HCT116 (cell line): ENCODE results near the gene SLC9C2. TPM values are rescaled to one million over a fixed set of nuclear protein-coding genes. Genes with fewer than 3 reads are reported as not detected.
"Not testable (repeated sequence)": the region's sequence is repeated elsewhere in the genome, so short reads cannot be mapped to it uniquely, and the experiment has no call there.

Experiments used
- ATAC-seq: fragments of 200-7000 bp; cut with Tn5 transposase; 2 replicates; pipeline ENCODE4 v1.9.1; 2020; ENCODE audit warnings: mild to moderate bottlenecking, moderate library complexity
- BruUV-seq: library from RNA; stranded (reverse); fragments of 400-500 nt; replicated peaks from 2 replicates; lab custom pipeline; 2021; lab: Mats Ljungman, UMichigan
- CTCF ChIA-PET: fragments of 300-600 bp; sonication (Branson Sonifier 250); formaldehyde crosslinking; loops from one replicate; lab custom pipeline; 2021; ENCODE audit warnings: antibody characterized with exemption; lab: Charles Lee
- POLR2A ChIA-PET: fragments of 300-600, 350-600 bp; sonication (Branson Sonifier 250); formaldehyde crosslinking; loops from one replicate; lab custom pipeline; 2021; ENCODE audit warnings: antibody characterized with exemption; lab: Charles Lee
- RAD21 ChIA-PET, 2 experiments: fragments of 300-600 bp; sonication (Branson Sonifier 250); formaldehyde crosslinking; loops; one replicate each; lab custom pipeline; 2023; ENCODE audit warnings: low total read pairs in 2 of 2; ENCODE audit not compliant: uncharacterized antibody in 2 of 2, unreplicated experiment in 2 of 2, low non-redundant PET in 1 of 2; lab: Charles Lee
- DNase-seq: peaks from one replicate; pipeline ENCODE4 v3.0.0-alpha.2; 2010; ENCODE audit warnings: low read depth, low spot score
- H2AFZ ChIP-seq: fragments of 200-600 bp; shearing (Covaris generic), sonication (generic); 2 replicates; pipeline ENCODE4 v1.6.1; 2017; ENCODE audit warnings: low read depth, mixed run types, mixed read lengths, antibody characterized with exemption, low read length; ENCODE audit not compliant: poor library complexity, severe bottlenecking
- H3K27ac ChIP-seq: 2 replicates; pipeline ENCODE4 v1.5.1; 2012; ENCODE audit warnings: low read depth, low read length
- H3K27me3 ChIP-seq: fragments of 200-600 bp; sonication (generic); 2 replicates; pipeline ENCODE4 v1.6.1; 2016; ENCODE audit warnings: mixed run types, low read length, mixed read lengths; ENCODE audit not compliant: insufficient read depth
- H3K36me3 ChIP-seq, 2 experiments: fragments of 200-500 bp in 1 of 2; fragments of 200-600 bp in 1 of 2; sonication (Bioruptor generic) in 1 of 2; sonication (generic) in 1 of 2; 2 replicates each; pipeline versions ENCODE4 v1.5.1 to v1.6.1; 2014 to 2016; ENCODE audit warnings: low read length in 2 of 2, inconsistent platforms in 1 of 2, mixed read lengths in 1 of 2, mixed run types in 1 of 2; ENCODE audit not compliant: insufficient read depth in 2 of 2, control insufficient read depth in 1 of 2
- H3K4me1 ChIP-seq, 2 experiments: fragments of 200-600 bp in 1 of 2; sonication (generic) in 1 of 2; 2 replicates each; pipeline versions ENCODE4 v1.5.1 to v1.6.1; 2012 to 2017; ENCODE audit warnings: low read length in 2 of 2, inconsistent platforms in 1 of 2, mild to moderate bottlenecking in 1 of 2, mixed read lengths in 1 of 2, mixed run types in 1 of 2, moderate library complexity in 1 of 2; ENCODE audit not compliant: insufficient read depth in 2 of 2, control insufficient read depth in 1 of 2
- H3K4me2 ChIP-seq: fragments of 200-600 bp; sonication (generic); 2 replicates; pipeline ENCODE4 v1.6.1; 2017; ENCODE audit warnings: mixed run types, low read length, mixed read lengths
- H3K4me3 ChIP-seq, 2 experiments: fragments of 200-600 bp in 1 of 2; sonication (generic) in 1 of 2; replicated peaks in 1 of 2; 2 replicates each; pipeline ENCODE4 v1.5.1; 2011 to 2016; ENCODE audit warnings: low read length in 2 of 2, control low read depth in 1 of 2, low read depth in 1 of 2, mild to moderate bottlenecking in 1 of 2, mixed read lengths in 1 of 2, mixed run types in 1 of 2
- H3K79me2 ChIP-seq: fragments of 200-600 bp; sonication (generic); 2 replicates; pipeline ENCODE4 v1.6.1; 2017; ENCODE audit warnings: mild to moderate bottlenecking, mixed run types, low read length, moderate library complexity, mixed read lengths; ENCODE audit not compliant: insufficient read depth
- H3K9ac ChIP-seq: fragments of 200-600 bp; sonication (generic); 2 replicates; pipeline ENCODE4 v1.6.1; 2016; ENCODE audit warnings: low read length, mixed read lengths
- H3K9me2 ChIP-seq: fragments of 200-600 bp; sonication (generic), shearing (Covaris generic); 2 replicates; pipeline ENCODE4 v1.6.1; 2017; ENCODE audit warnings: mixed run types, mild to moderate bottlenecking, moderate library complexity; ENCODE audit not compliant: insufficient read depth
- H3K9me3 ChIP-seq, 2 experiments: fragments of 200-500 bp in 1 of 2; fragments of 200-600 bp in 1 of 2; sonication (Bioruptor generic) in 1 of 2; sonication (generic) in 1 of 2; 2 replicates each; pipeline ENCODE4 v1.6.1; 2014 to 2017; ENCODE audit warnings: low read length in 2 of 2, mixed read lengths in 2 of 2, inconsistent platforms in 1 of 2, low read depth in 1 of 2, mild to moderate bottlenecking in 1 of 2, mixed run types in 1 of 2, moderate library complexity in 1 of 2; ENCODE audit not compliant: control insufficient read depth in 1 of 2, insufficient read depth in 1 of 2
- H4K20me1 ChIP-seq: fragments of 200-600 bp; sonication (generic), shearing (Covaris generic); 2 replicates; pipeline ENCODE4 v1.6.1; 2017; ENCODE audit warnings: mixed run types, mild to moderate bottlenecking, moderate library complexity; ENCODE audit not compliant: insufficient read depth
- CBX3 ChIP-seq: IDR thresholded peaks from 2 replicates; pipeline ENCODE4 v1.6.1; 2012; ENCODE audit warnings: low read depth
- CEBPB ChIP-seq: IDR thresholded peaks from 2 replicates; pipeline ENCODE4 v1.6.1; 2012; ENCODE audit warnings: low read depth
- EGR1 ChIP-seq: IDR thresholded peaks from 2 replicates; pipeline ENCODE4 v1.6.1; 2012; ENCODE audit warnings: low read depth
- EZH2phosphoT487 ChIP-seq: fragments of 200-600 bp; IDR thresholded peaks from 2 replicates; pipeline ENCODE4 v1.6.1; 2018; ENCODE audit warnings: antibody characterized with exemption, borderline replicate concordance
- FOSL1 ChIP-seq: IDR thresholded peaks from 2 replicates; pipeline ENCODE4 v1.6.1; 2012; ENCODE audit warnings: low read depth
- POLR2A ChIP-seq: IDR thresholded peaks from 2 replicates; pipeline ENCODE4 v1.7.0; 2011; ENCODE audit warnings: borderline replicate concordance; ENCODE audit not compliant: insufficient read depth, insufficient read length; ENCODE audit errors: extremely low read depth
- RAD21 ChIP-seq: IDR thresholded peaks from 2 replicates; pipeline ENCODE4 v1.6.1; 2012; ENCODE audit warnings: low read depth, mild to moderate bottlenecking
- SP1 ChIP-seq: IDR thresholded peaks from 2 replicates; pipeline ENCODE4 v1.6.1; 2012; ENCODE audit warnings: low read depth
- YY1 ChIP-seq: IDR thresholded peaks from 2 replicates; pipeline ENCODE4 v1.6.1; 2011; ENCODE audit warnings: low read length, low read depth, moderate library complexity, mild to moderate bottlenecking; ENCODE audit not compliant: insufficient replicate concordance; ENCODE audit errors: extremely low read depth
- ZNF274 ChIP-seq: fragments of 200-500 bp; sonication (Bioruptor generic); IDR thresholded peaks from 2 replicates; pipeline ENCODE4 v1.6.1; 2014; ENCODE audit warnings: mild to moderate bottlenecking, low read depth, low read length, inconsistent platforms
- intact Hi-C: fragments of 100-400 bp; cut with micrococcal nuclease; formaldehyde crosslinking; loops from 2 replicates; pipeline ENCODE4 v1.10.0; 2022
- total RNA-seq: library from RNA; stranded (reverse); gene quantifications from one replicate; pipeline ENCODE4 v1.2.1, GENCODE V29; 2021; ENCODE audit not compliant: unreplicated experiment
- TF ChIP-seq, protein P1 (sequence below): IDR thresholded peaks from 2 replicates; pipeline ENCODE4 v1.6.1; 2012
- TF ChIP-seq, protein P2 (sequence below), 3 experiments: fragments of 200-600 bp in 1 of 3; sonication (generic) in 1 of 3; IDR thresholded peaks in 2 of 3; conservative IDR thresholded peaks in 1 of 3; 2 replicates each; pipeline ENCODE4 v1.5.1; 2012 to 2017; ENCODE audit warnings: low read depth in 2 of 3, low read length in 2 of 3, antibody characterized with exemption in 1 of 3, borderline replicate concordance in 1 of 3, control low read depth in 1 of 3, mild to moderate bottlenecking in 1 of 3, mixed read lengths in 1 of 3, mixed run types in 1 of 3, moderate library complexity in 1 of 3; ENCODE audit not compliant: insufficient read depth in 1 of 3
- TF ChIP-seq, protein P3 (sequence below): IDR thresholded peaks from 2 replicates; pipeline ENCODE4 v1.6.1; 2011; ENCODE audit warnings: mild to moderate bottlenecking, low read length, moderate library complexity; ENCODE audit not compliant: insufficient replicate concordance; ENCODE audit errors: extremely low read depth

The SLC9C2 gene
- total RNA-seq, 1 experiment from 2014 or later, result not detected

DNA sequence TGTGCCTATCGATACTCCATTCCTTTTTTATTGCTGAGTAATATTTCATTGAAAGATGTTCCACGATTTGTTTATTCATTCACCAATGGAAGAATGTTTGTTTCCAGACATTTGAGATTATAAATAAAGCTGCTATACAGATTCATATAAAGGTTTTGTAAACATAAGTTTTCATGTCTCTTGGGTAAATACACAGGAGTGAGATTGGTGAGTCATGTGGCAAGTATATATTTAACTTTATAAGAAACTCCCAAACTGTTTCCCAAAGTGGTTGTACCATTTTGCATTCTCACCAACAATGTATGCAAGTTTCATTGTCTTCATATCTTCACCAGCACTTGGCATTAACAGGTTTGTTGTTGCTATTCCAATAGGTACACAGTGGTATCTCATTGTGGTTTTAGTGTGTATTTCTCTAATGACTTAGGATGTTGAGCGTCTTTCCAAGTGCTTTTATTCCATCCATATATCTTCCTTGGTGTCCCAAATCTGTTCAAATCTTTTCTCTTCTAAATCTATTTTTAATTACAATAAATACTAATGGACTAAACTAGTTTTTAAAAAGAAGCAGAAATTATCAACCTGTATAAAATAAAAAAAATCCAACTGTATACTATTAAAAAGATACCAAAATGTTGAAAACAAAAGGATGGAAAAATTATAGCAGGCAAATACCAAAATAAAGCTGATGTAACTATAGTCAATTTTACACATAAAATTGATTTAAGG, 6.6 kb downstream of the SLC9C2 start:
- H3K9me2 ChIP-seq, result no peaks in the 10 kb centered on the region
- no peaks in the 10 kb centered on the region for H3K9me3 ChIP-seq
- H3K4me1 ChIP-seq, result no peaks in the 10 kb centered on the region
- intact Hi-C loops, result no loop called here
- H2AFZ ChIP-seq, result no peak overlapping the region
- no TSS peak for BruUV-seq
- RAD21 ChIA-PET, result no interaction called here
- no peaks in the 10 kb centered on the region for H3K79me2 ChIP-seq
- no peaks in the 10 kb centered on the region for H4K20me1 ChIP-seq
- no peak overlapping the region for H3K4me3 ChIP-seq
- TF ChIP-seq YY1, result no peak
- TF ChIP-seq ZNF274, result no peak
- no peak for TF ChIP-seq CBX3
- TF ChIP-seq, protein P1, sequence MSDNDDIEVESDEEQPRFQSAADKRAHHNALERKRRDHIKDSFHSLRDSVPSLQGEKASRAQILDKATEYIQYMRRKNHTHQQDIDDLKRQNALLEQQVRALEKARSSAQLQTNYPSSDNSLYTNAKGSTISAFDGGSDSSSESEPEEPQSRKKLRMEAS, result no peak
- TF ChIP-seq, protein P2, sequence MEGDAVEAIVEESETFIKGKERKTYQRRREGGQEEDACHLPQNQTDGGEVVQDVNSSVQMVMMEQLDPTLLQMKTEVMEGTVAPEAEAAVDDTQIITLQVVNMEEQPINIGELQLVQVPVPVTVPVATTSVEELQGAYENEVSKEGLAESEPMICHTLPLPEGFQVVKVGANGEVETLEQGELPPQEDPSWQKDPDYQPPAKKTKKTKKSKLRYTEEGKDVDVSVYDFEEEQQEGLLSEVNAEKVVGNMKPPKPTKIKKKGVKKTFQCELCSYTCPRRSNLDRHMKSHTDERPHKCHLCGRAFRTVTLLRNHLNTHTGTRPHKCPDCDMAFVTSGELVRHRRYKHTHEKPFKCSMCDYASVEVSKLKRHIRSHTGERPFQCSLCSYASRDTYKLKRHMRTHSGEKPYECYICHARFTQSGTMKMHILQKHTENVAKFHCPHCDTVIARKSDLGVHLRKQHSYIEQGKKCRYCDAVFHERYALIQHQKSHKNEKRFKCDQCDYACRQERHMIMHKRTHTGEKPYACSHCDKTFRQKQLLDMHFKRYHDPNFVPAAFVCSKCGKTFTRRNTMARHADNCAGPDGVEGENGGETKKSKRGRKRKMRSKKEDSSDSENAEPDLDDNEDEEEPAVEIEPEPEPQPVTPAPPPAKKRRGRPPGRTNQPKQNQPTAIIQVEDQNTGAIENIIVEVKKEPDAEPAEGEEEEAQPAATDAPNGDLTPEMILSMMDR (IDR thresholded peaks at IDR 0.05 in 2 of 3, conservative IDR thresholded peaks at IDR 0.05 in 1 of 3; ENCODE audit: borderline replicate concordance in 1 of 3, insufficient read depth in 1 of 3, low read depth in 2 of 3, low read length in 2 of 3), result no peak
- TF ChIP-seq EGR1, result no peak
- no peak for TF ChIP-seq CEBPB
- TF ChIP-seq POLR2A, result no peak
- TF ChIP-seq SP1, result no peak
- no peak for TF ChIP-seq RAD21
- TF ChIP-seq, protein P3, sequence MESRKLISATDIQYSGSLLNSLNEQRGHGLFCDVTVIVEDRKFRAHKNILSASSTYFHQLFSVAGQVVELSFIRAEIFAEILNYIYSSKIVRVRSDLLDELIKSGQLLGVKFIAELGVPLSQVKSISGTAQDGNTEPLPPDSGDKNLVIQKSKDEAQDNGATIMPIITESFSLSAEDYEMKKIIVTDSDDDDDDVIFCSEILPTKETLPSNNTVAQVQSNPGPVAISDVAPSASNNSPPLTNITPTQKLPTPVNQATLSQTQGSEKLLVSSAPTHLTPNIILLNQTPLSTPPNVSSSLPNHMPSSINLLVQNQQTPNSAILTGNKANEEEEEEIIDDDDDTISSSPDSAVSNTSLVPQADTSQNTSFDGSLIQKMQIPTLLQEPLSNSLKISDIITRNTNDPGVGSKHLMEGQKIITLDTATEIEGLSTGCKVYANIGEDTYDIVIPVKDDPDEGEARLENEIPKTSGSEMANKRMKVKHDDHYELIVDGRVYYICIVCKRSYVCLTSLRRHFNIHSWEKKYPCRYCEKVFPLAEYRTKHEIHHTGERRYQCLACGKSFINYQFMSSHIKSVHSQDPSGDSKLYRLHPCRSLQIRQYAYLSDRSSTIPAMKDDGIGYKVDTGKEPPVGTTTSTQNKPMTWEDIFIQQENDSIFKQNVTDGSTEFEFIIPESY, result no peak
- no peak for TF ChIP-seq EZH2phosphoT487
- TF ChIP-seq FOSL1, result no peak
- TF ChIP-seq, all 23 proteins: peak for 0
- DNase-seq (no peak), ATAC-seq (no peak)
- Histone ChIP-seq H3K27ac (no peak overlapping the region), H3K27me3 (no peaks in the 10 kb centered on the region), H3K36me3 (no peaks in the 10 kb centered on the region), H3K9ac (no peak overlapping the region), H3K4me2 (no peak overlapping the region)
- POLR2A ChIA-PET, result no interaction called here
- CTCF ChIA-PET, result no interaction called here

DNA sequence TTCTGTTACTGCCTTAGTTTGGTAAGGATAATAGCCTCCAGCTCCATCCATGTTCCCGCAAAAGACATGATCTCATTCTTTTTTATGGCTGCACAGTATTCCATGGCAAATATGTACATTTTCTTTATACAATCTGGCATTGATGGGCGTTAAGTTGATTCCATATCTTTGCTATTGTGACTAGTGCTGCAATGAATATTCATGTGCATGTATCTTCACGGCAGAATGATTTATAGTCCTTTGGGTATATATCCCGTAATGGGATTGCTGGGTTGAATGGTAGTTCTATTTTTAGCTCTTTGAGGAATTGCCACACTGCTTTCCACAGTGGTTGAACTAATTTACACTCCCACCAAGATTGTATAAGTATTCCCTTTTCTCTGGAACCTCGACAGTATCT, 11.7 kb downstream of the SLC9C2 start:
- DNase-seq, H3K4me2 ChIP-seq, H3K79me2 ChIP-seq, H3K27ac ChIP-seq, POLR2A ChIA-PET, H2AFZ ChIP-seq, intact Hi-C loops, H3K9me2 ChIP-seq, H3K4me3 ChIP-seq, BruUV-seq, RAD21 ChIA-PET, ATAC-seq, H3K9me3 ChIP-seq, CTCF ChIA-PET, H3K27me3 ChIP-seq, H4K20me1 ChIP-seq, H3K9ac ChIP-seq, H3K36me3 ChIP-seq, H3K4me1 ChIP-seq: not testable (repeated sequence)
